GM12874 (cell line): ENCODE results near the gene LSM5.

ENCODE experiments used
- CTCF ChIP-seq: IDR thresholded peaks from 2 replicates; pipeline ENCODE4 v1.5.1; 2011; ENCODE audit warnings: low read depth, mild to moderate bottlenecking, control low read depth, low read length, moderate library complexity; ENCODE audit not compliant: insufficient read depth

Gene LSM5

GRCh38 chr7:32518534-32519140, 28.5 kb upstream of the LSM5 start:
- no peak for TF ChIP-seq CTCF

- no peak for TF ChIP-seq CTCF
Measured at GRCh38 chr7:32516551-32517100, 26.4 kb upstream of the LSM5 start.

GRCh38 chr7:32515890-32516550, 25.8 kb upstream of the LSM5 start:
- TF ChIP-seq CTCF, result no peak

- no peak for TF ChIP-seq CTCF
Measured at GRCh38 chr7:32513210-32513609, 23.0 kb upstream of the LSM5 start.

GRCh38 chr7:32511791-32512190, 21.6 kb upstream of the LSM5 start:
- no peak for TF ChIP-seq CTCF

GRCh38 chr7:32507414-32507813, 17.2 kb upstream of the LSM5 start:
- no peak for TF ChIP-seq CTCF

GRCh38 chr7:32506266-32507054, 16.3 kb upstream of the LSM5 start:
- no peak for TF ChIP-seq CTCF
